Measurements from ENCODE around the gene NOS2.
"Not testable (repeated sequence)": the region's sequence is repeated elsewhere in the genome, so short reads cannot be mapped to it uniquely, and the experiment has no call there.

NOS2 gene

DNA sequence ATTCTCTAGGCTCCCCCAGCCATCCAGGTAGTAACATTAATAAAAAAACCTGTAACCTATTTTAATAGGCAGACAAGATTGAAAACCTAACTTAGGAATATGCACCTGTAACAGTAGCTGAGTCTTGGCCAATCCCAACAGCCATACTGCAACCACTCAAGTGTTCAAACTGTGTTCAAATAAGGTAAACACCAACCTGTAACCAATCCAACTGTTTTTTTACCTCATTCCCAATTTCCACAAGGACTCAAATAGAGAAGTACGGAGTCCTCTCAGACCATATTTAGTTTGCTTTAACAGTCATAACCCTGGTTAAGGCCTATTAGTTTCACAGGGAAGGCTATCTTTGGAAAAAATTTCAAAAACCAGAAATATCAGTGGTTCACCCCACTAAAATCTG lies 40.4 kb upstream of the NOS2 start:
- TF ChIP-seq, protein P1, sequence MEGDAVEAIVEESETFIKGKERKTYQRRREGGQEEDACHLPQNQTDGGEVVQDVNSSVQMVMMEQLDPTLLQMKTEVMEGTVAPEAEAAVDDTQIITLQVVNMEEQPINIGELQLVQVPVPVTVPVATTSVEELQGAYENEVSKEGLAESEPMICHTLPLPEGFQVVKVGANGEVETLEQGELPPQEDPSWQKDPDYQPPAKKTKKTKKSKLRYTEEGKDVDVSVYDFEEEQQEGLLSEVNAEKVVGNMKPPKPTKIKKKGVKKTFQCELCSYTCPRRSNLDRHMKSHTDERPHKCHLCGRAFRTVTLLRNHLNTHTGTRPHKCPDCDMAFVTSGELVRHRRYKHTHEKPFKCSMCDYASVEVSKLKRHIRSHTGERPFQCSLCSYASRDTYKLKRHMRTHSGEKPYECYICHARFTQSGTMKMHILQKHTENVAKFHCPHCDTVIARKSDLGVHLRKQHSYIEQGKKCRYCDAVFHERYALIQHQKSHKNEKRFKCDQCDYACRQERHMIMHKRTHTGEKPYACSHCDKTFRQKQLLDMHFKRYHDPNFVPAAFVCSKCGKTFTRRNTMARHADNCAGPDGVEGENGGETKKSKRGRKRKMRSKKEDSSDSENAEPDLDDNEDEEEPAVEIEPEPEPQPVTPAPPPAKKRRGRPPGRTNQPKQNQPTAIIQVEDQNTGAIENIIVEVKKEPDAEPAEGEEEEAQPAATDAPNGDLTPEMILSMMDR (IDR thresholded peaks at IDR 0.05; ENCODE audit: borderline replicate concordance, control extremely low read depth, extremely low read depth, insufficient read depth, missing control alignments): no peak
- no peak for DNase-seq (ENCODE audit: low spot score)
- in situ Hi-C loops (cut with MboI; ENCODE audit: low sequenced_read_pairs, unreplicated experiment): no loop called here

DNA sequence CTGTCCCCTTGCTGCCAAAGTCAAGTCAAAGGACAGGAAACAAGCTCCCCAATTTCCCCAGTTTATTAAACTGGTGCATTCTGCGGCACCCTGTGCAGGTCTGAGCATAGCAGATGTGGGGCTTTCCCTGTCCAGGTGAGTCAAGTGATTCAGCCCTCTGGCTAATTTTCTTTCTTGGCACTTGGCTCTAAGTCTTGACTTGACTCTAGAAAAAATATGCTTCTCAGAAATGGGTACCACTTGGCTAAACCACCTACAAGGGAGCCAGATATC lies 40.0 kb upstream of the NOS2 start:
- in situ Hi-C loops (cut with MboI; ENCODE audit: low sequenced_read_pairs, unreplicated experiment); DNase-seq (ENCODE audit: low spot score): not testable (repeated sequence)

DNA sequence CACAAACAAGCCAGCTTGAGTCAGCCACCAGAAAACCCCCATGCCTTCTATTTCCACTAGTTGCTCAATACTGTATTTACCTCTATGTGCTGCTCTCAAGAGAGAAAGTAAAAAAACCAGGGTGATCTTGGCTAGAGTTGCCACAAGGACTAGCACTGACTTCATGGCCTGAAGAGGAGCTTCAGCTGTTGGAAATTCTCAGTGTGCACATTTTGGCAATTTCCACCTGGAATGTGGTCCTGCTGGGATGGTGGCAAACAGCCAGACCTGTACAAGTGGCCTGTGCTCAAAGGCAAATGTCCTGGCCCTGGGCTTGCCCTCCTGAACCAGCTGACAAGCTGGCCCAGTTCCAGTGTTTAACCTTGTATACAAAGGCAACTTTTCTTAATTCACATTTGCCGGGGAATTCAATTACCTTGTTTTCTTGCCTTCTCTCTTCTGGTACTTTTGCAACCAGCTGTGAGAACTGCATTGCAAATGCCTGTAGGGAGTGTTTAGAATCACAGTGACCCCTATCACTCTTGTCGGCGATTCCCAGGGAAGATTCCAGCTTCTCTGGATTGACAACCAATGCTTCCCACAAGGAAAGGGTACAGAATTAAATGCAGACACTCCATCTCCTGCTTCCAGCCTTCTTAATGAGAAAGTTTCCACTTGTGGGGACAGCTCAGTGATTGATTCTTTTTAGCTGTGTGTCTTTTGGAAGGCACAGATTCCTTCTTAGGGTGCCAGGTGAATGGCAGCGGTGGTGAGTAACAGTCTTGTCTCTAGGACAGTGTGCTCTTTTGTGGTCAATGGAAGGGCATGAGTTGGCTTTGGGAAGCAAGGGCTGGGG lies 39.5 kb upstream of the NOS2 start:
- DNase-seq (ENCODE audit: low spot score); in situ Hi-C loops (cut with MboI; ENCODE audit: low sequenced_read_pairs, unreplicated experiment): not testable (repeated sequence)

DNA sequence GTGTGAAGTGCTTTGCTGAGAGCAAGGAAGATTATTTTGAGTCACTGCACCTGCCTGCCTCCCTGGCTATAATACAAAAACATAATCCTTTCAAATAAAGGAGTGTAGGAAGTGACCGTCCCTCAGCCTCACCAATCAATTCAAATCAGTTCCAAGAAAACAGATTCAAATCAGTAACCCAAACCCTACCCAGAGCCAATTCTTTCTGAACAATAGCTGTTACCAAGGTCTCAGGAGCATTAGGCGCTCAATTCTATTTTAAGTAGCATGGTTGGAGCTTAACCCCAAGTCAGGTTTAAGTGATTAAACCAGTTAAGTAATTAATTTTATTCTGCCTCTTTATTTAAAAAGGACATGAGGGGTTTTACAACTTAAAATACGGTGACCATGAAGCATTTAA lies 38.3 kb upstream of the NOS2 start:
- in situ Hi-C loops (cut with MboI; ENCODE audit: low sequenced_read_pairs, unreplicated experiment); DNase-seq (ENCODE audit: low spot score): not testable (repeated sequence)

DNA sequence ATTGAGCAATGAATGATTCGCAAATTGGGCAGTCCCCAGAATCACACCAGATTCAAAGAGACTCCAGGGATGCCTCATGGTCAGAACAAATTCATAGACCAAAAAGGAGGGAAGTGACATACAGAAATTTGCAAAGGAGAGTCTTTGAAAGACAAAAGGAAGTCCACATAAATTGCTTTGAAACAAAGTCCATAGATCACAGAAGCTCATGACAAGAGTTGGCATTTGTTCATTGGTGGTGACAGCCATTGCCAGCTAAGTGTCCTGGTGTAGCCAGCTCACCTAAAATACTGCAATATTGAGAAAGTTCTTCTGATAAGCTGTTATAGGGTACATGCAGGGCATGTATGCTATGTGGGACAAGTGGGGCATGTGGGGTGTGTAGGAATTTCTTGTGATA lies 37.4 kb upstream of the NOS2 start:
- in situ Hi-C loops (cut with MboI; ENCODE audit: low sequenced_read_pairs, unreplicated experiment); DNase-seq (ENCODE audit: low spot score): not testable (repeated sequence)

DNA sequence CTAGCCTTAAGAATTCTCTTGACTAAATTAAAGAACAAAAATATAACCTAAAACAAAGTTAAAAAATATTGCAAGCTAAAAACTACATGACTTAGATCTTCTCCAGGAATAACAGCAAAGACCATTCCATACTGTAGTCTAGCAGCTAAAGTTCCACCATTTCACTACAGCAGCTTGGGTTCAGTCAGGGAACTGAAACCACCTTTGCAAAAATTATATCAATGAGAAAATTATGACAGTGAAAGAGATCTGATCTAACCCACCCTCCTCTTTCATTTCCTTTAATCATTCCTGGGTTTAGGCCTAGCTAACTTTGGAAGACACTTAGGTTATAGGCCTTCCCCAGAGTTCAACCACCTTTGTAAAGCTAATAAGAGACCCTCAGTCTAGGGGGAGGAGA lies 36.3 kb upstream of the NOS2 start:
- in situ Hi-C loops (cut with MboI; ENCODE audit: low sequenced_read_pairs, unreplicated experiment): no loop called here
- TF ChIP-seq, protein P1 (IDR thresholded peaks at IDR 0.05; ENCODE audit: borderline replicate concordance, control extremely low read depth, extremely low read depth, insufficient read depth, missing control alignments): no peak
- DNase-seq (ENCODE audit: low spot score): no peak

DNA sequence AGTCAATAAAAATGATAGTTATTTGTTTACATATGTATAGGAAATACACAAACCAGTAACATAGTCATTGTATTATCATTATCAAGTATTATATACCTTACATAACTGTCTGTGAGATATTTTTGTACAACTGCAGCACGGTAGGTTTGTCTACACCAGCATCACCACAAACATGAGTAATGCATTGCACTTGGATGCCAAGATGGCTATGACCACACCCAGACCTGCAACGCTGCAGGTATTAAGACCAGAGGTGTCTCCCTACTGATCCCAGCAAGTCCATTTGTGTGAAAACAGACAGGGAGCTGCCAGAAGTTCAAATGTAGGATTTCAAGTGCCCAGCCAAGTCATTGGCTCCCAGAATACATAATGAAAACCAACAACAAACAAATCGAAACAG lies 34.2 kb upstream of the NOS2 start:
- in situ Hi-C loops (cut with MboI; ENCODE audit: low sequenced_read_pairs, unreplicated experiment): no loop called here

DNA sequence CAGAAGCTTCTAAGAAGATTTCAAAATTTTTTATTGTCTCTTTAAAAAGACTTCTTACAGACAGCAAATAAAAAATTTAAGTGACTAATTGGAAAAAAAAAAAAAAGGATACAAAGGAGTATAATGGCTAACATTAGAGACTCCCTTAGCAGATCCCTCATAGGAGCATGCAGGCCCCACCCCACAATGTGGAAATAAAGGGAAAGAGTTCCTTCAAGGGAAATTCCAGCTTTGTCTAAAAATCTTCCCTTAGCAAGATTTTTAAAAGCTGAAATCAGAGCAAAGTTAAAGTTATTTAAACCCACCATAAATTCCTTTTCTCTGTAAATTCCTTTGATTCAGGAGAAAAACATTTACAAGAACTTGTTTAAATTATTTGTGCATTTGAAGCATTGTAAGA lies 32.5 kb upstream of the NOS2 start:
- TF ChIP-seq, protein P1 (IDR thresholded peaks at IDR 0.05; ENCODE audit: borderline replicate concordance, control extremely low read depth, extremely low read depth, insufficient read depth, missing control alignments): no peak
- in situ Hi-C loops (cut with MboI; ENCODE audit: low sequenced_read_pairs, unreplicated experiment): no loop called here
- DNase-seq (ENCODE audit: low spot score): no peak

More for the DNA sequence above, 34.2 kb upstream of the NOS2 start:
- no peak for DNase-seq (ENCODE audit: low spot score)
- TF ChIP-seq, protein P1 (IDR thresholded peaks at IDR 0.05; ENCODE audit: borderline replicate concordance, control extremely low read depth, extremely low read depth, insufficient read depth, missing control alignments): no peak

DNA sequence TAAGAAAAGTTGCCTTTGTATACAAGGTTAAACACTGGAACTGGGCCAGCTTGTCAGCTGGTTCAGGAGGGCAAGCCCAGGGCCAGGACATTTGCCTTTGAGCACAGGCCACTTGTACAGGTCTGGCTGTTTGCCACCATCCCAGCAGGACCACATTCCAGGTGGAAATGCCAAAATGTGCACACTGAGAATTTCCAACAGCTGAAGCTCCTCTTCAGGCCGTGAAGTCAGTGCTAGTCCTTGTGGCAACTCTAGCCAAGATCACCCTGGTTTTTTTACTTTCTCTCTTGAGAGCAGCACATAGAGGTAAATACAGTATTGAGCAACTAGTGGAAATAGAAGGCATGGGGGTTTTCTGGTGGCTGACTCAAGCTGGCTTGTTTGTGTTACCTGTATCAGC lies 29.6 kb upstream of the NOS2 start:
- in situ Hi-C loops (cut with MboI; ENCODE audit: low sequenced_read_pairs, unreplicated experiment): not testable (repeated sequence)

DNA sequence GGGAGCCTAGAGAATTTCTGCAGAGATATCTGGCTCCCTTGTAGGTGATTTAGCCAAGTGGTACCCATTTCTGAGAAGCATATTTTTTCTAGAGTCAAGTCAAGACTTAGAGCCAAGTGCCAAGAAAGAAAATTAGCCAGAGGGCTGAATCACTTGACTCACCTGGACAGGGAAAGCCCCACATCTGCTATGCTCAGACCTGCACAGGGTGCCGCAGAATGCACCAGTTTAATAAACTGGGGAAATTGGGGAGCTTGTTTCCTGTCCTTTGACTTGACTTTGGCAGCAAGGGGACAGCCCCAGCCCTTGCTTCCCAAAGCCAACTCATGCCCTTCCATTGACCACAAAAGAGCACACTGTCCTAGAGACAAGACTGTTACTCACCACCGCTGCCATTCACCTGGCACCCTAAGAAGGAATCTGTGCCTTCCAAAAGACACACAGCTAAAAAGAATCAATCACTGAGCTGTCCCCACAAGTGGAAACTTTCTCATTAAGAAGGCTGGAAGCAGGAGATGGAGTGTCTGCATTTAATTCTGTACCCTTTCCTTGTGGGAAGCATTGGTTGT lies 28.9 kb upstream of the NOS2 start:
- in situ Hi-C loops (cut with MboI; ENCODE audit: low sequenced_read_pairs, unreplicated experiment); DNase-seq (ENCODE audit: low spot score): not testable (repeated sequence)

More for the DNA sequence above, 29.6 kb upstream of the NOS2 start:
- DNase-seq (ENCODE audit: low spot score): not testable (repeated sequence)
